HEK293 (cell line): ENCODE measurements around the gene LTK.

Experiments used
- MEIS1 ChIP-seq: sonication (generic); formaldehyde crosslinking; IDR thresholded peaks from 2 replicates; pipeline ENCODE4 v1.8.1; 2022; ENCODE audit warnings: missing genetic modification reagents, mild to moderate bottlenecking, borderline replicate concordance
- YY1 ChIP-seq: fragments of 450-650 bp; formaldehyde crosslinking; IDR thresholded peaks from 2 replicates; pipeline ENCODE4 v1.5.1; 2018; ENCODE audit warnings: missing biosample characterization, missing genetic modification characterization
- ZNF175 ChIP-seq: fragments of 450-650 bp; formaldehyde crosslinking; IDR thresholded peaks from 2 replicates; pipeline ENCODE4 v1.5.1; 2016; ENCODE audit warnings: missing biosample characterization, missing genetic modification characterization
- ZNF544 ChIP-seq: fragments of 450-650 bp; formaldehyde crosslinking; IDR thresholded peaks from 2 replicates; pipeline ENCODE4 v1.5.0; 2017; ENCODE audit warnings: missing biosample characterization, missing genetic modification characterization
- TF ChIP-seq, protein P1 (sequence below): fragments of 450-650 bp; formaldehyde crosslinking; IDR thresholded peaks from 2 replicates; pipeline ENCODE4 v1.5.1; 2016; ENCODE audit warnings: missing biosample characterization, missing genetic modification characterization
- TF ChIP-seq, protein P2 (sequence below): fragments of 450-650 bp; formaldehyde crosslinking; IDR thresholded peaks from 2 replicates; pipeline ENCODE4 v1.5.1; 2016; ENCODE audit warnings: missing biosample characterization, missing genetic modification characterization
- TF ChIP-seq, protein P3 (sequence below): fragments of 450-650 bp; formaldehyde crosslinking; IDR thresholded peaks from 2 replicates; pipeline ENCODE4 v1.5.1; 2017; ENCODE audit warnings: missing biosample characterization, missing genetic modification characterization
- TF ChIP-seq, protein P4 (sequence below): fragments of 450-650 bp; formaldehyde crosslinking; IDR thresholded peaks from 2 replicates; pipeline ENCODE4 v1.5.1; 2016; ENCODE audit warnings: missing biosample characterization, missing genetic modification characterization
- TF ChIP-seq, protein P5 (sequence below): fragments of 450-650 bp; formaldehyde crosslinking; IDR thresholded peaks from 2 replicates; pipeline ENCODE4 v1.5.1; 2016; ENCODE audit warnings: missing biosample characterization, missing genetic modification characterization

DNA sequence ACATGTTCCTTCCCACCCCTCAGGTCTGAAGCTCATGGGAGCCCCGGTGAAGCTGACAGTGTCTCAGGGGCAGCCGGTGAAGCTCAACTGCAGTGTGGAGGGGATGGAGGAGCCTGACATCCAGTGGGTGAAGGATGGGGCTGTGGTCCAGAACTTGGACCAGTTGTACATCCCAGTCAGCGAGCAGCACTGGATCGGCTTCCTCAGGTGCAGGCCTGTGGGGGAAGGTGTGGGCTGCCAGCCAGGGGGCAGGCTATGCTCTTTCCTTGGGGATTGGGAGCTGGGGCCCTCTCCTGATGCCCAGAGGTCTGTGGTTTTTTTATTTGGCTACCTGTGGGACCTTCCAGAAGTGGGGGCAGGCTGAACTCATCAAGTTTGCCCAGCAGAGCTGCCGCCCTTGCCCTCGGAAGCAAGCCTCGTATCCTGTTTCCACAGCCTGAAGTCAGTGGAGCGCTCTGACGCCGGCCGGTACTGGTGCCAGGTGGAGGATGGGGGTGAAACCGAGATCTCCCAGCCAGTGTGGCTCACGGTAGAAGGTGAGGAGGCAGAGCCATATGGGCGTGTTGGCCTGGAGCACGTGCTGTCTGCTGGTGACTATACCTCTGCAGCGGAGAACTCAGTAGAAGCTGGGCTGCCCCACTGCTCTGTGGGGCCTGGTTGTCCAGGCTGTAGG lies 47.6 kb upstream of the LTK start:
- TF ChIP-seq, protein P1, sequence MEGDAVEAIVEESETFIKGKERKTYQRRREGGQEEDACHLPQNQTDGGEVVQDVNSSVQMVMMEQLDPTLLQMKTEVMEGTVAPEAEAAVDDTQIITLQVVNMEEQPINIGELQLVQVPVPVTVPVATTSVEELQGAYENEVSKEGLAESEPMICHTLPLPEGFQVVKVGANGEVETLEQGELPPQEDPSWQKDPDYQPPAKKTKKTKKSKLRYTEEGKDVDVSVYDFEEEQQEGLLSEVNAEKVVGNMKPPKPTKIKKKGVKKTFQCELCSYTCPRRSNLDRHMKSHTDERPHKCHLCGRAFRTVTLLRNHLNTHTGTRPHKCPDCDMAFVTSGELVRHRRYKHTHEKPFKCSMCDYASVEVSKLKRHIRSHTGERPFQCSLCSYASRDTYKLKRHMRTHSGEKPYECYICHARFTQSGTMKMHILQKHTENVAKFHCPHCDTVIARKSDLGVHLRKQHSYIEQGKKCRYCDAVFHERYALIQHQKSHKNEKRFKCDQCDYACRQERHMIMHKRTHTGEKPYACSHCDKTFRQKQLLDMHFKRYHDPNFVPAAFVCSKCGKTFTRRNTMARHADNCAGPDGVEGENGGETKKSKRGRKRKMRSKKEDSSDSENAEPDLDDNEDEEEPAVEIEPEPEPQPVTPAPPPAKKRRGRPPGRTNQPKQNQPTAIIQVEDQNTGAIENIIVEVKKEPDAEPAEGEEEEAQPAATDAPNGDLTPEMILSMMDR (tag by site-specific recombination) = no peak
- TF ChIP-seq, protein P2, sequence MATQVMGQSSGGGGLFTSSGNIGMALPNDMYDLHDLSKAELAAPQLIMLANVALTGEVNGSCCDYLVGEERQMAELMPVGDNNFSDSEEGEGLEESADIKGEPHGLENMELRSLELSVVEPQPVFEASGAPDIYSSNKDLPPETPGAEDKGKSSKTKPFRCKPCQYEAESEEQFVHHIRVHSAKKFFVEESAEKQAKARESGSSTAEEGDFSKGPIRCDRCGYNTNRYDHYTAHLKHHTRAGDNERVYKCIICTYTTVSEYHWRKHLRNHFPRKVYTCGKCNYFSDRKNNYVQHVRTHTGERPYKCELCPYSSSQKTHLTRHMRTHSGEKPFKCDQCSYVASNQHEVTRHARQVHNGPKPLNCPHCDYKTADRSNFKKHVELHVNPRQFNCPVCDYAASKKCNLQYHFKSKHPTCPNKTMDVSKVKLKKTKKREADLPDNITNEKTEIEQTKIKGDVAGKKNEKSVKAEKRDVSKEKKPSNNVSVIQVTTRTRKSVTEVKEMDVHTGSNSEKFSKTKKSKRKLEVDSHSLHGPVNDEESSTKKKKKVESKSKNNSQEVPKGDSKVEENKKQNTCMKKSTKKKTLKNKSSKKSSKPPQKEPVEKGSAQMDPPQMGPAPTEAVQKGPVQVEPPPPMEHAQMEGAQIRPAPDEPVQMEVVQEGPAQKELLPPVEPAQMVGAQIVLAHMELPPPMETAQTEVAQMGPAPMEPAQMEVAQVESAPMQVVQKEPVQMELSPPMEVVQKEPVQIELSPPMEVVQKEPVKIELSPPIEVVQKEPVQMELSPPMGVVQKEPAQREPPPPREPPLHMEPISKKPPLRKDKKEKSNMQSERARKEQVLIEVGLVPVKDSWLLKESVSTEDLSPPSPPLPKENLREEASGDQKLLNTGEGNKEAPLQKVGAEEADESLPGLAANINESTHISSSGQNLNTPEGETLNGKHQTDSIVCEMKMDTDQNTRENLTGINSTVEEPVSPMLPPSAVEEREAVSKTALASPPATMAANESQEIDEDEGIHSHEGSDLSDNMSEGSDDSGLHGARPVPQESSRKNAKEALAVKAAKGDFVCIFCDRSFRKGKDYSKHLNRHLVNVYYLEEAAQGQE (tag by site-specific recombination) = no peak
- TF ChIP-seq YY1 (tag by site-specific recombination) (no peak), ZNF544 (tag by site-specific recombination) (no peak), MEIS1 (CRISPR knock-in tag) (no peak), ZNF175 (tag by site-specific recombination) (no peak)
- TF ChIP-seq, protein P3, sequence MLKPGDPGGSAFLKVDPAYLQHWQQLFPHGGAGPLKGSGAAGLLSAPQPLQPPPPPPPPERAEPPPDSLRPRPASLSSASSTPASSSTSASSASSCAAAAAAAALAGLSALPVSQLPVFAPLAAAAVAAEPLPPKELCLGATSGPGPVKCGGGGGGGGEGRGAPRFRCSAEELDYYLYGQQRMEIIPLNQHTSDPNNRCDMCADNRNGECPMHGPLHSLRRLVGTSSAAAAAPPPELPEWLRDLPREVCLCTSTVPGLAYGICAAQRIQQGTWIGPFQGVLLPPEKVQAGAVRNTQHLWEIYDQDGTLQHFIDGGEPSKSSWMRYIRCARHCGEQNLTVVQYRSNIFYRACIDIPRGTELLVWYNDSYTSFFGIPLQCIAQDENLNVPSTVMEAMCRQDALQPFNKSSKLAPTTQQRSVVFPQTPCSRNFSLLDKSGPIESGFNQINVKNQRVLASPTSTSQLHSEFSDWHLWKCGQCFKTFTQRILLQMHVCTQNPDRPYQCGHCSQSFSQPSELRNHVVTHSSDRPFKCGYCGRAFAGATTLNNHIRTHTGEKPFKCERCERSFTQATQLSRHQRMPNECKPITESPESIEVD (tag by site-specific recombination) = no peak
- TF ChIP-seq, protein P4, sequence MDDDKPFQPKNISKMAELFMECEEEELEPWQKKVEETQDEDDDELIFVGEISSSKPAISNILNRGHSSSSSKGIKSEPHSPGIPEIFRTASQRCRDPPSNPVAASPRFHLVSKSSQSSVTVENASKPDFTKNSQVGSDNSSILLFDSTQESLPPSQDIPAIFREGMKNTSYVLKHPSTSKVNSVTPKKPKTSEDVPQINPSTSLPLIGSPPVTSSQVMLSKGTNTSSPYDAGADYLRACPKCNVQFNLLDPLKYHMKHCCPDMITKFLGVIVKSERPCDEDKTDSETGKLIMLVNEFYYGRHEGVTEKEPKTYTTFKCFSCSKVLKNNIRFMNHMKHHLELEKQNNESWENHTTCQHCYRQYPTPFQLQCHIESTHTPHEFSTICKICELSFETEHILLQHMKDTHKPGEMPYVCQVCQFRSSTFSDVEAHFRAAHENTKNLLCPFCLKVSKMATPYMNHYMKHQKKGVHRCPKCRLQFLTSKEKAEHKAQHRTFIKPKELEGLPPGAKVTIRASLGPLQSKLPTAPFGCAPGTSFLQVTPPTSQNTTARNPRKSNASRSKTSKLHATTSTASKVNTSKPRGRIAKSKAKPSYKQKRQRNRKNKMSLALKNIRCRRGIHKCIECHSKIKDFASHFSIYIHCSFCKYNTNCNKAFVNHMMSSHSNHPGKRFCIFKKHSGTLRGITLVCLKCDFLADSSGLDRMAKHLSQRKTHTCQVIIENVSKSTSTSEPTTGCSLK (tag by site-specific recombination) = no peak
- TF ChIP-seq, protein P5, sequence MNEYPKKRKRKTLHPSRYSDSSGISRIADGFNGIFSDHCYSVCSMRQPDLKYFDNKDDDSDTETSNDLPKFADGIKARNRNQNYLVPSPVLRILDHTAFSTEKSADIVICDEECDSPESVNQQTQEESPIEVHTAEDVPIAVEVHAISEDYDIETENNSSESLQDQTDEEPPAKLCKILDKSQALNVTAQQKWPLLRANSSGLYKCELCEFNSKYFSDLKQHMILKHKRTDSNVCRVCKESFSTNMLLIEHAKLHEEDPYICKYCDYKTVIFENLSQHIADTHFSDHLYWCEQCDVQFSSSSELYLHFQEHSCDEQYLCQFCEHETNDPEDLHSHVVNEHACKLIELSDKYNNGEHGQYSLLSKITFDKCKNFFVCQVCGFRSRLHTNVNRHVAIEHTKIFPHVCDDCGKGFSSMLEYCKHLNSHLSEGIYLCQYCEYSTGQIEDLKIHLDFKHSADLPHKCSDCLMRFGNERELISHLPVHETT = no peak
